Daoy (cell line): Measurements from ENCODE around the gene RRBP1. TPM values are rescaled to one million over a fixed set of nuclear protein-coding genes. Genes with fewer than 3 reads are reported as not detected.
A peak's percentile ranks its signal among the peaks of the same experiment; 100 is the strongest.

Experiments
- DNase-seq: peaks from one replicate; pipeline ENCODE4 v3.0.0-alpha.2; 2015; ENCODE audit warnings: low read depth
- total RNA-seq: library from RNA; depleted of rRNA; stranded (reverse); fragments of >200 nt; shearing (Covaris generic); gene quantifications from 2 replicates; pipeline ENCODE4 v1.2.3, GENCODE V29; 2014

RRBP1 gene
- total RNA-seq, 1 experiment from 2014 or later = 93.3 TPM

DNA sequence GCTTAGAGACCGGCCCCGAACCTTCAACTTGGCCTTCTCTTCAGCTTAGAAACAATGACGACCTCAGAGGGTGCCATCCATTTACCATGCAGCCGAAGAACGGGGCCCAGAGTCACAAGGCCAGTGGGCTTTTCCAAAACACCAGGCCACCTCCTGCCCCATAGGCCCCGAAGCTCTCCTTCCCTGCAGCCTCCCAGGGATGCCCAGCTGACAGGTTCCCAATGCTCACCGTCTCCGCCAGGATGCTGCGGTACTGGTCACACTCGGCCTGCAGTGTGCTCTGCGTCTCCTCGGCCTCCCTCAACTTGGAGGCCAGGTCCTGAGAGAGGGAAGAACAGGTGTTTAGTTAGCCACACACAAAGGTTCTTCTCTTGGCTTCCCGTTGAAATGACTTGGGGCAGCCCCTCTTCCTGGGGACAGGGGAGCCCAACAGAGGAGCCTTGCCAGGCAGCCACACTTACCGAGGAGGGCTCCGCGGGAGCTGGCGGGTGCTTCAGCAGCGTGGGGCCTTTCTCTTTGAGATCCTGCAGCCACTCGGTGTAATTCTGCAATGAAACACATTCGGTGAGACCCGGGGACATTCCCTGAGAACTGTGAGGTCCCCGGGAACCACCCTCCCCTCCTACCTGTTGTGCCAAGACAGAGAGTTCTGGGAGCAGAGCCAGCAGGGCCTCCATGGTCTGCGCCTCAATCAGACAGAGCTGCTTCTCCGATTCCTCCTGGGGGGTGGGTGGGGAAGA is 60.6 kb downstream of the RRBP1 start:
- no peak for DNase-seq

DNA sequence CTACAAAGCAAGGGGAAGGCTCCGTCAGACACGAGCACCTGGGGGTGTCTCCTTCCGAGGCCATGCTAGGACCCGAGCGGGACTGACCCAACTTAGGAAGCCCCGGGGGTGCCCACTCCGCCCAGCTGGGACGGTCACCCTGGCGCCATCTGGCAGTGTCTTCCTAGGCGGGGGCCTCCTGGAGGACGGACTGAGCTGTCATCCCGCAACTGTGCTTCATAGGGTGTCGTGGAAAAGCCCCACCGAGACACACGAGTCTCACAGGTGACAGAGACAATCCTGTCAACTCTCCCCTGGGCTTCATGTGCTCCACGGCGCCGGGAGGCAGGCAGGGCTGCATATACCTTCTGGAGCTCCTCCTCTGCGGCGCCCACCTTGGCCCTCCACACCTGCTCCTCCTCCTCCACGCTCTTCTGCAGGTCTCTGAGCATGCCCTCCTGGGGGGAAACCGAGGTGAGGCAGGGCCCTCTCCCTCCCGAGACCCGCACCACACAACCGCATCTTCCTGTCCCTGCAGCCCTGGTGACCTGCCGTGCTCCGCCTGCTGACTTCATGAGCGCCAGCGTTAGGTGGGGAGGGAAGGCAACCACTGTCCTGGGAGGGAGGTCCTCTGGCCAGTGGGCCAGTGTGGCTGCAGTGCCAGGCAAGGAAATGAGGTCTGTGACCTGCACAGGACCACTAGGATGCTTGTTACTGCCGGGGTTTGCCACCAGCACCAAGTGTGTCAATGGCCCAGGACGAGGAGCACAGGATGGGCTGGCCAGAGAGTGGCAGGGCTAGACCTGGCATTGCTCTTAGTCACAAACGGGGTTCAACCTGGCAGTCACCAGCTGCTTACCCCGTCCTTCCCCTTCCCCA is 61.4 kb downstream of the RRBP1 start:
- DNase-seq = no peak

DNA sequence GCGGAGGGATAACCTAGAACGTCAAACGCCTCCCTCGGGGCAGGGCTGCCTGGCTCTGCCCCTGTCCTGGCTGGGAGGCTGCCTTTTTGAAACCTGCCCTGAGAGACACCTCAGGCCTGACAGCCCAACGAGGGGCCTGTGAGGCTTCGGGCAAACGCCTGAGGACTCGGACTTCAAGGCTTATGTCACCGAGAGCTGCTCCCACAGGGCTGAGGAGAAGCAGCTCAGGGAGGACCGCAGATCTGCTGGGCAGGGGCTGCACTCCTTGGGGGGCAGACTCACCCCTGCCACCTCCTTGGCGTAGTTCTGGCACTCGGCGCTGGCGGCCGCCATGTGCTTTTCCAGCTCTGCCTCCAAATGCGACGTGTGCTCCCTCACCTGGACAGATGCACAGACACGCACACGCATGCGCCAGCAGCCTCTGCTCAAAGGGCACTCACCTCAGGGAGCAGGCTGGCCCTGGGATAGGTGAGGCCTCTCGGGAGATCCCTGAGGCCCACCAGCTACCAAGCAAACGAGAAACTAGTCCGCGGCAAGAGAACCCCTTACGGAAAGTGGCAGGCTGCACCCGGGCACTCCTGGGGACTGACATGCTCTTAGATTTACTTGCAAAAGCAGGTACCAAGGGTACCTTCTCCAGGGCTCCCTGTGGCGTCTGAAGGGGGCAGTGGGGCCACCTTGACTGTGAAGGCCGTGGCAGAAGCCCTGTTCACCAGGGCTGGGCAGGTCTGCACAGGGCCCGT is 62.5 kb downstream of the RRBP1 start:
- DNase-seq = no peak

DNA sequence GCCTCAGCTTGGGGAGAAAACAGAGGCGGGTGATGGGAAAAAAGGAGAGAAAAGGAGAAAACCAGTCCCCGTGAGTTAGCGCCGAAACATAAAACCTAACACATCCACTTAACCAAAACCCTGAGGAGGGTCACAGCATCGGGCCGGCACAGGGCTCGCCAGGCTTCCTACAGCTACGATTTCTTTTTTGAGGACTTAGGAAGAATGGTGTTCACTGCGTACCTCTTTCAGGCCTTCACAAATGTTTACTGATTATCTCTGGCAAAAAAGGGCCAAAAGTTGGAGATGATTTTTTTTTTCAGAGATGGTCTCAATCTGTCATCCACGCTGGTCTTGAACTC is 63.4 kb downstream of the RRBP1 start:
- DNase-seq = no peak

DNA sequence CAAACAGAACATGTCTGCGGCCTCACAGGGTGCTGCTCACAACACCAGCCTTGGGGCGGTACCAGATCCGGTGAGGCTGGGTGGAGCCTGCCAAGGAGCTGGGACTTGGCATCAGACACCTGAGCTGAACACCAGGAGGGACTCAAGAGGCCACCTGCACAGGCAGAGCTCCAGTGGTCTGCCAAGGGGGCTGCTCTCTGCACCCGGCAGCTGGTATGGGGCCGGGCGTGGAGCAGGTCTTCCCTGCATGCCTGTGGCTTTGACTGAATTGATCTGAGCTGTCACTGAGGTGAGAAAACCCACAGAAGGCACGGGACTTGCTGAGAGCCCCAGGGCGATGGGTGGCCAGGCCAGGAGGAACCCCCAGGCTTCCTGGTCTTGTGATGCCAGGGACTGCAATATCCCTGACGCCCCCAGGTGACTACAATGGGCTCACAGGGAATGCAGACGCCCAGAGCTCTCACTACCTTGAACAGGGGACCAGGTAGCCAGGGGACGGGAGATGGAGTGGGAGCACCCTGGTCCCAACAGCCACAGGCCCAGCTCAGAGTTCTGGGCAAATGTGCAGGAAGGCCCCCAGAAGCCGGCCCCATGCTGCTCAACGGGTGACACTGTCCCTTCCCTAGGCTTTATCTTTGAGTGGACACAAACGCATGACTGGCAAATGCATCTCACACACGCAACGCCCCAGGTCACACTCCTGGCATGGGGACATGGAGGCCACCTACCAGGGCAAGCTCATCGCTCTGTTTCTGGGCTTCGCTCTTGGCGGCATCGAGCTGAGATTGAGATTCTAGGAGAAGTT is 64.0 kb downstream of the RRBP1 start:
- no peak for DNase-seq

DNA sequence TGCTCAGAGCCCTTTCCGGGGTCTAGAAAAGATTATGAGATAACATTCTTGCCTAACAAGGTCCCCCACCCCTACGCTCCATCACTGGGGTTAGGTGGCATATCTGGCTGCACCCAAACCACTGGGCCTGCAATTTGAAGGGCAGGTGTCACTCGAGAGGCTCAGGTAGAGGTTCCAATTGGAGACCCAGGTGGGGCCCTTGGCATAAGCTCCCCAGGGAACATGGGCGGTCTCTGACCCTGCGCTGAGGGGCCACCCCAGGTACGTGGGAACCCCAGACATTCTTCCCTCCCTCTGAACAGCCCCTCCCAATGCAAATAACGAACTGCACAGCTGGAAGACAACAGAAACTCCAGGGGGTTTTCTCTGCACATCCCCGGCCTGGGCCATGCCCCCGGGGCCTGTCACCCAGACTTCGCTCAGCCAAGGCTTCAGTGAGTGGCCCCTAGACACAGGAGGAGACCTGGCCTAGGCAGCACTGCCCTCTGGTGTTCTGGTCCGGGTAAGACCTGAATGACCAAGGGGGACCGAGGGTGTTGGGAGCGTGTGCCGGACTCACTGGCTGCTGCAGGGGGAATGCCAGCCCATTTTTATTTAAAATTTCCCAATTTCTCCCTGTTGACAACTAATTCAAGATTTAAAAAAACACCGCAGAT is 64.7 kb downstream of the RRBP1 start:
- peak; percentile 64 for DNase-seq

DNA sequence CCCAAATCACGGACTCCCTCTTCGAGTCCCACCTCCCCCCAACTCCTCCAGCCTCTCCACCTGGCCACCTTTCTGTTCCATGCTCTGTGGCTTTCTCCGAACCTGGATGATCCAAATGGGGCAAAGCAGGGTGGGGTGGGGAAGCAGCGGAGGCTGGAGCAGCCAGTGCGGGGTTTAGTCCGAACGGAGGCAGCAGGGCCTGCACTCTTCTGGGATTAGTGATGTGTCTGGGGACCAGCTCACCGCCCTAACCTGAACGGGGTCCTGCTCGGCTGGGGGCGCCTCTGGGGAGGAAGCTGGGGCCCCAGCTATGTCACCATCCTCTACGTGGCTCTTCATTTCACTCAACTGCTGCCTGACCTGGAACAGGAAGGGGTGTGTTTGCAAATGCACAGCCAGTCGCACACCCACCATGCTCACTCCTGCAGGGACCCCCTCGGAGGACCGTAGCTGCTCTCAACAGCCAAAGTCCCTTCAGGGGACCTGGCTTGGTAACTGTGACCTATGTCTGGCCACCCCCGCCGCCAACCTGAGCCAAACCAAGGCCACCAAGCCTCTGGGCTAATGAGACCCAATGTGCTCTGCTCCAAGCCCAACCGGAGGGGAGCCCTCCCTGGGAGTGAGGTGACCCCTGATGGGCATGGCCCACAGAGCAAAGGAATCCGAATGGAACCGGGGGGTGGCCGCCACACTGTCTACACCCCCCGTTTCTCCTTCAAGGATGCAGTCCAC is 65.4 kb downstream of the RRBP1 start:
- DNase-seq = no peak

DNA sequence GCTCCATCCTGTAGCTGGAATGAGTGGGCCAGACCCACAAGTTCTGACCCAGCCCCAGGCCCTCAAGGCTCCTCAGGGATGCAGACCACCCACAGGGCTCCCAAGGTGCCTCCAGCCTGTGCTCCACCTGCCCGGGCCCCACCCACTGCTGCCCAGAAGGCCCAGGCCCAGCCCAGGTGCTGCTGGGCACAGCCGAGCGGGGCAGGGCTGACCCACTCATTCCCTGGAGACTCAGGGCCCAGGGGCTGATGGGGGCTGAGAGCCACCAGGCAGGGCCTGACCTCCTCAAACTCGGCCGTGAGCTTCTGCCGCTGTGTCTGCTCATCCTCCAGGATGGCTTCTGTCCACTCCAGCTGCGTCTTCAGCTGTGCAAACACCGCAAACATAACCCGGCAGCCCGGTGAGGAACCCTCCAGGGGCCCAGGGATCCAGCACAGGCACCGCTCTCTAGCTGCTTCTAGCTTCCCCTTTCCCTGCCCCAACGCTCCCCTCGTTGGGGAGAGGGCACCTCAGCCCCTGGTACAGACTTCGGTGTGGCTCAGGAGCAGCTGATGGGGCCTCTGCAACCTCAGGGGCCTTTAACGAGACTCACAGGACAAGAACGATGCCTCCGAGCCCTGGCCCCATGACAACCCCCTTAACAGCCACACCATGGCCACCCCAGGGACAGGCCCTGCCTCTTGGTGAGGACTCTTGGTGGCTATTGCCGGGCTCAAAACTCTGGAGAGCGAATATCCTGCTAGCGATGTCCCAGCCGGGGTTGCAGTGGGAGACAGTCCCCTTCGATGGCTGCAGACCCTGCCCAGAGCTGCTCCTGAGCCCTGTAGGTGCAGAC is 66.2 kb downstream of the RRBP1 start:
- DNase-seq = no peak

DNA sequence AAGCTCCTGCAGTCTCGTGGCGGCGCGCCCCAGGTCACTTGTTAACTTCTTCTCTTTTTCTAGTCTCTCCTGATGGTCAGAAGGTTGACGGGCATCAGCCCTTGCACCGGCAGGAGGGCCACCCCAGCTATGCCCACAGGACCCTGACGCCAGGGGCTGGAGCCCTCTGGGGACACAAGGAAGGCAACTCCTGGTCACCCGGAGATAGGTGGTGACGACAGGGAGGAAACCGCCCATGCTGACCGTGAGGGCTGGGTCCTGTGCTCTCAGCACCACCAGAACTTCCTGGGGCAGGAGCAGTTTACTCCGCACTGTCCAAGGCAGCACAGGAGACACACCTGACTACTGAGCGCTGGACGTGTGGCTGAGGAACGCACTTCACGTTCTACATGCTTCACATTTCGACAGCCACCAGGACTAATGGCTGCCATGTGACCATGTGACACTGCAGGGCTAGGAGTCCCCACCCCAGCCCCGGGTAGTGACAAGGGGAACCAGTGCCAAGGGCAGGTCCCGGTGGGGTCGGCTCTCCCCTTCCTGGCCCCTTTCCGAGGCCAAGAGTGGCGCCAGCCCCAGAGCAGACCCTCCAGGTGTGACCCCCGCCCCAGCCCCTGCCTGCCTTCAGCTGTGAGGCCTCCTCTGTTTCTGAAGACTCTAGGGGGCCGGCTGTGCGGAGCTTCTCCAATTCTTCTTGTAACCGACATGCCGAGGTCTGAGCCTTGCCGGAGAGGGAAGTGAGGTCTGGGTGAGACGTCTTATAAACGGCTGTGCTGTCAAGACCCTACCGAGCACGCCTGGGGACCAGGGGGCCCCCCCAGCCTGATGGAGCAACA is 67.0 kb downstream of the RRBP1 start:
- DNase-seq = no peak

DNA sequence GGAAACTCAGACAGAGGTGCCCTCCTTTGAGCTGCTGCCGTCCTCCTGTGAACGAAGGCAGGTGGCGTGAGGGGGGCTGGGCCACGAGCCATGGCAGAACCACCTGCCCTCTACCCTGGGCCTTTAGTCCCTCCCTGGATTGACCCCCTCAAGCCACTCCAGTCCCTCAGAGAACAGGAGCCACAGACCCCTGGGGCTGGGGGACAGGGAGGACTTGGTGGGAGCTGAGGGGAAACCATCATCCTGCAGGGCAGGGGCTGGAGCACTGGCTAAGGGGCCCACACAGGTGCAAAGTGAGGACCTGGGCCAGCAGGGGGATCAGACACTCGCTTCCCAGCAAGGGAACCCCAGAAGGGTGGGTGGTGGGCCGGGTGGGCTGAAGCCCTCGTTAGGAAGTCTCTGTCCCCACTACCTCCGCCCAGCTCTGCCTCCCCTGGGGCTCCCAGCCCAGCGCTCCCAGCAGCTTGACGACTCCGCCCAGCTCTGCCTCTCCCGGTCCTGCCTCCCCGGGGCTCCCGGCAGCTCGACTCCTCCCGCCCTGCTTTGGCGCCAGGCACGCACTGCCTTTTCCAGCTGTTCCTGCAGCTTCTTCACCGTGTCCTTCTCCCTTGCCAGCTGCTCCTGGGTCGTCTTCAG is 67.7 kb downstream of the RRBP1 start:
- no peak for DNase-seq

DNA sequence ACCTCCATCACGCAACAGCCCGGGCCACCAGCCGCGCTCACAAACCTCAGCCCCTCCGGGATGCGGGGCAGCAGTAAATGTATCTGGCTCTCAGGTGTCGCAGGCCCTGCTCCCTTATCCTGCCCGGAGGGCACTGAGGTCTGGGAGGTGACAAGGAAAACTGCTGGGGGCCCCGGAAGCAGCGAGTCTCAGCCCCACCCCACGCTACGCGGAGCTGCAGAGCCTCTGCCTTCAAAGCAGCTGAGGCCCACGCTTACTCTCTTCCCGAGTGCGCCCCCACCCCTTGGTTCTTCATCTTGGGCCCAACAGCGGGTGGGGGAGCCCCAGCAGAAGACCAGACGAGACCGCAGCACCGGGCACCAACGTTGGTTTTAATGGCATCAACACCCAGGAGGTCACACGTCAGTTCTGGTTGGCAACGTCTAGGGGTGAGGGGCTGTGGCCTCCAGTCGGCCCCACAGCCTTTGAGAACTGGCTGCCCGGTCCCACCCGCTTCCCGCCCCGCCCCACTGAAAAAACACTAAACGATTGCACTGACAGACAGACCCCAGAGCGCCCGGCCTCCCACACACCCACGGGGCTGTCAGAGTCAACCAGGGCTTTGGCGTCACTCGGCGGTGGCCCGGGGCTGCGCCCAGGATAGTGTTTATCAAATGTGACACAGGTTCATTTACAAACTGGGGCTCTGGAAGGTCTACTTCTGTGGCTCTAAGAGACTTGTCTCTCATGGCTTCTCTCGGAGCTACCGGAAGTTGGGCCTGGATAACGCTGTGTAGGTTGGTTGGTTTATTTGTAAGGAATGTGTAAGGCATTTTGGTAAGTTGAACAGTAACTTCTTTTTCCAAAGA is 68.5 kb downstream of the RRBP1 start:
- DNase-seq = no peak

DNA sequence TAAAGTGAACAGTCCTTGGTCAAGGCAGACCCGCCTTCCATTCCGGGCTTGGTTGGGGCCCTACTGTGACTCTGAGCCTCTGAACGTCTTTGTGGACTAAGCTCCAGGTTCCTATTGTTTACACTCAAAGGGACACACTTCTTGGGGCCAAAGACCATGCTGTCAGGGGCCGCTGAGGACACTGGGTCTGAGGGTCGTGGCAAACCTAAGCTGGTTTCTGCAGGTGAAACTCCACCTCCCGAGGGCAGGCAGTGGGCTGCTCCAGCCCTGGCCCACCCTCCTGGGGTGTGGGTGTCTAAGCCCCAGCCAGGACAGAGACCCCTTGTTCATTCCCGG is 69.1 kb downstream of the RRBP1 start:
- DNase-seq = no peak

DNA sequence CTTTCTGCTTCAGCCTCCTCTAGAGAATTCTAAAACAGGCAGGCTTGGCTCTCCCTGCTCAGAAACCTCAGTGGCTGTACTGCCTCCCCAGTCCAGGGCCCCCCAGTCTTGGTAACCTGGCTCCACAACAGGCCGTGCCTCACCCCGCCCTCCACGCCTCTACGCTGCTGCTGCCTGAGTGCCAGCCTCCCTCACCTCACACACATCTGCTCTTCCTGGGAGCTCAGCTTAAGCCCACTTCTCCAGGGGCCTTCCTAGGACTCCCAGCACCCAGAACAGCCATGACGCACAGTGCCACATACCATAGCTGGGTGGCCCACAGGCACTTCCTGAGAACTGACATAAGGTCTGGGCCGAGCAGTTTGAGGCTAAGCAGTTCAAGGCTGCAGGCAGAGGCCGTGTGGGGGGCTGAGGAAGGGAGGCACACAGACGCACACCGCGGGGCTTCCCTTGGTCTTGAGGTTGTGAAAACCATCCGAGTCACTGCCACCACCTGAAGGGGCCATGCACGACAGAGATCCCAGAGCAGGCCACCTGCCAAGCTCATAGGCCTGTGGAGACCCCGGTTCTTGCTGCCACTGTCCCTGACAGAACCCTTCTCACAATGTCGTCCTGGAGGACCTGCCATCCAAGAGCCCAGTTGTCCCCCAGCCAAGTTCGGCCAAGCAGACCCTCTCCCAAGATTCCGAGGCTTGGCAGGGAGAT is 69.6 kb downstream of the RRBP1 start:
- DNase-seq = peak; percentile 36

DNA sequence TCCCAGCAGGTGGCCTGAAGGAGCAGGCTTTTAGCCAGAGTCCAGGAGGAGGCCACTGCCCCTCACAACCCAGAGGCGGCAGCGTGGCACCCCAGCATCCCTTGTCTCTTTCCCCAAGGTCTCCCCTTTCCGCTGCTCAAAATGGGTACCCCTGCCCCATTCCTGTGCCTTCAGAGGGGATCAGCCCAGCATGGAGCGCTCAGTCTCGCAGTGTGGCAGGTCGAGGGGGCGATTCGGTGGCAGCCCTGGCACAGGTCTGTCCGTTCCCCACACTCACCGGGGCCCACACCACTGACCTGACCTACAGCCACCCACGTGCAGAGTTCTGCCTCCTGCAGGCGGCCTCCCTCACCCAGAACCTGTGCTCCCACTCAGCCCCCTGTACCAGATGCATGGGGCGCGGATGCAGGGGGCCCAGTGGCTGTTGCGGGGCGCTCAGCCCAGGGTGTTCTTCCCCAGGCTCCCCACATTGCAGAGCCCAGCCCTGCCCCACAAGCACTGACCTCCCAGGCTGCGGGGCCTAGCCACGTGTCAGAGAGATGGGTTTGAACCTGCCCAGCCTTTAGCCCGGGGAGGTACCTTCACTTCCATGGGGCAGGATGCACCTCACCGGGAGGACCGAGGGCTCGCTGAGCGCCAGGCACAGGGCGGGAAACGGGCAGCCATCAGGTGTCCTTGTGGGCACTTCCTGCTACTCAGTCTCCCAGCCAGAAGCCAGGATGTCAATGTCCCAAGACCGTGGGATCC is 70.3 kb downstream of the RRBP1 start:
- peak; percentile 32 for DNase-seq

DNA sequence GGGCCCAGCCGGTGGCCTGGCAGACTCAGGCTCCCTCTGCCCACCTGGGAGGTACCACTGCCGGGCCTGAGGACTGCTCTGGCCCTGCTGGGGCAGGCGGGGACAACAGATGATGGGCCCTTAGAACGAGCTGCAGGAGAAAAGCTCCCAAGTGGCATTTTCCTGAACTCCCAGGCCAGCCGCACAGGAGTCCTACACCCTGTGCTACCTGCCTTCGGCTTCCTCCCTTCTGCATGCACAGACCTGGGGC is 70.8 kb downstream of the RRBP1 start:
- no peak for DNase-seq

DNA sequence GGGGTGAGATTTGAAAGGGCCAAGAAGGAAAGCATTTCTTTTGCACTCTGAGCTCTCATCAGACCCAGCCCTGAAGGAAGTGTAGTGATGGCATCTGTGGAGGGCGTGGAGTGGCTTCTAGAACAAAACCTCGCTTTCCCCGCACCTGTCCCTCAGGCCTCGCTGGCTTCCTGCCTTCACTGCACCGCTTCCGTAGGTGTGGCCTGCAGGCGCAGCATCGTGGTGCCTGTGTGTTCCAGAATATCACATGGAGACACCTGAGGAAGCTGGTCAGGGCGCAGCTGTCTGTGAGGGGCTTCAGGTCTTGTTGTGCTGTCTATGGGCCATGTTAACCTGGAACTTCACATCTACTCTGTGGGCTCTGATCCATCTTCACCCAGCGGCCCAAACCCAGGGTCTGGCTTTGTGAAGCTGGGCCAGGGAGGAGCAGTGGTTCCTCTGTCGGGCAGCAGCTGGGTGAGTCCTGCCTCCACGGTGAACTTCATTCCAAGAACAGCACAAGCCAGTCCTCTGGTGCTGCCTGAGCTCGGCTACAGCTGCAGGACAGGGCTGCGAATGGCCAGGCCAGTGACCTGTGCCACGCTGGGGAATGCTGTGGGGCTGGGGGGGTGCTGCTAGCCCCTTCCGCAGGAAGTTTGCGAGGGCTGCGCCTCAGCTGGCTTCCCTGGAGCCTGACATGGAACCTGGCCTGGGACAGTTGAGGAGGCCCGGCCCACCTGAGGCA is 71.3 kb downstream of the RRBP1 start:
- no peak for DNase-seq
